Endodermal cell (in vitro differentiated cells): ENCODE results near the gene TMPRSS9. TPM values are rescaled to one million over a fixed set of nuclear protein-coding genes. Genes with fewer than 3 reads are reported as not detected.

ENCODE experiments used
- DNase-seq: peaks from one replicate; pipeline ENCODE4 v3.0.0-alpha.2; 2017
- H3K27ac ChIP-seq: 2 replicates; pipeline ENCODE4 v1.5.1; 2013; ENCODE audit warnings: mild to moderate bottlenecking, low read depth, low read length, moderate library complexity
- H3K27me3 ChIP-seq: 2 replicates; pipeline ENCODE4 v1.6.1; 2013; ENCODE audit warnings: mild to moderate bottlenecking, low read length, moderate library complexity; ENCODE audit not compliant: insufficient read depth, control insufficient read depth, poor library complexity, severe bottlenecking
- H3K36me3 ChIP-seq: 2 replicates; pipeline ENCODE4 v1.7.0; 2013; ENCODE audit warnings: mild to moderate bottlenecking, low read length, moderate library complexity; ENCODE audit not compliant: control insufficient read depth, insufficient read depth
- H3K4me1 ChIP-seq: one replicate; pipeline ENCODE4 v1.7.0; 2013; ENCODE audit warnings: low read length; ENCODE audit not compliant: control insufficient read depth, insufficient read depth
- H3K4me3 ChIP-seq: 2 replicates; pipeline ENCODE4 v1.5.1; 2013; ENCODE audit warnings: mild to moderate bottlenecking, low read length, moderate library complexity
- H3K9ac ChIP-seq: 2 replicates; pipeline ENCODE4 v1.6.1; 2013; ENCODE audit warnings: mild to moderate bottlenecking, low read length, moderate library complexity; ENCODE audit not compliant: poor library complexity, severe bottlenecking; ENCODE audit errors: extremely low read depth
- H3K9me3 ChIP-seq: 2 replicates; pipeline ENCODE4 v1.6.1; 2013; ENCODE audit warnings: mild to moderate bottlenecking, low read length, moderate library complexity; ENCODE audit not compliant: control insufficient read depth
- H3K27ac Mint-ChIP-seq: 2 replicates; pipeline ENCODE4 v1.8.0; 2020; ENCODE audit warnings: mixed read lengths
- H3K27me3 Mint-ChIP-seq: 2 replicates; pipeline ENCODE4 v1.8.0; 2021; ENCODE audit warnings: mild to moderate bottlenecking, mixed read lengths; ENCODE audit not compliant: insufficient read depth
- H3K36me3 Mint-ChIP-seq: 2 replicates; pipeline ENCODE4 v1.8.0; 2020; ENCODE audit warnings: low read depth, mixed read lengths
- H3K4me1 Mint-ChIP-seq: 2 replicates; pipeline ENCODE4 v1.8.0; 2020; ENCODE audit warnings: mixed read lengths
- H3K4me3 Mint-ChIP-seq: 2 replicates; pipeline ENCODE4 v1.8.0; 2020; ENCODE audit warnings: mild to moderate bottlenecking, moderate library complexity, mixed read lengths
- H3K9me3 Mint-ChIP-seq: 2 replicates; pipeline ENCODE4 v1.8.0; 2020; ENCODE audit warnings: mild to moderate bottlenecking, mixed read lengths
- WGBS, 2 experiments: methylation state at CpG; one replicate each; pipeline versions ENCODE4 v1.1.5 to v1.1.7; 2013; ENCODE audit warnings: missing lambda C conversion rate in 2 of 2, mixed read lengths in 1 of 2; ENCODE audit not compliant: insufficient coverage in 1 of 2, insufficient read length in 1 of 2; 5-methylcytosine and 5-hydroxymethylcytosine counted together
- total RNA-seq, 2 donors: library from RNA; stranded (reverse); fragmentation: NEBNext Ultra II Directional in 1 of 2; extraction: Animal tissue kit (Norgen Biotek cat#: 25700) in 1 of 2; gene quantifications; 2 replicates in 1 of 2; 3 replicates in 1 of 2; pipeline ENCODE4 v1.2.1, GENCODE V29; 2021
- TF ChIP-seq, protein P1 (sequence below): fragments of 200-600 bp; sonication (generic); conservative IDR thresholded peaks from 2 replicates; pipeline ENCODE4 v1.5.0; 2021; ENCODE audit warnings: antibody characterized with exemption, mild to moderate bottlenecking

TMPRSS9 gene
- total RNA-seq, 2 donors from 2014 or later = 0.73 to 1.2 TPM

DNA sequence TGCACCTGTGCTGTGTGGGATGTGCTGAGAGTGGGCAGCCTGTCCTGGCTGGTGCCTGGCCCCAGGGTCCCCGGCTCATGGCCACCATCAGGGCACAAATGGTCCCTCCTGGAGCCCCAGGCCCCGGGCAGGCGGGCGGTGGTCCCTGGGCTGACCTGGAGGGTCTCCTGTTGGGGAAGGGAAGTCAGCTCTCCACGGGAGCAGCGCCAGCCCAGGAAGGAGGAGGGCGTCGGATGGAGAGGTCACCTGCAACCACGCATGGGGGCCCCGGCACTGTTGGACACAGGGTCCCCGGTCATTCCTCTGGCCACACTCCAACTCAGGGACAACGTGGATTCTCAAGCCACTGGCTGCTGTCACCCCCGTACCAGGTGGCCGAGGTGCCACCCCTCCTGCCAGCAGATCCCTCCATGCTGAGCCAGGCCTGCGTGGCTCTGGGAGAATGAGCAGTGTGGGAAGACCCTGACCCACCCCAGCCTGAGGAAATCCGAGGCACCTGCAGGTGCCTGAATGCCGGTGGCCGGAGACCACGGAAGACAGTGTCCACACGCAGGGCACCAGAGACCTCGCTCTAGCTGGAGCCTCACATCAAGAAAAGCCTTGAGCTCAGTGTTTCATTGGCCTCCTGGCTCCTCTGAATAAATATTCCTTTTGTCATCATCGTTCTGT is 83.2 kb downstream of the TMPRSS9 start:
- peaks cover 15% of the 10 kb centered on the region for H3K36me3 ChIP-seq
- H3K9me3 ChIP-seq = no peaks in the 10 kb centered on the region
- no peaks in the 10 kb centered on the region for H3K27me3 ChIP-seq
- peaks cover 2% of the 10 kb centered on the region for H3K4me1 Mint-ChIP-seq
- DNase-seq = no peak
- no peak overlapping the region for H3K4me3 Mint-ChIP-seq
- no peaks in the 10 kb centered on the region for H3K4me1 ChIP-seq
- WGBS, 2 experiments = 96 to 97% methylated on average over 16 to 22 of the region's 22 CpGs
- H3K4me3 ChIP-seq = no peak overlapping the region
- no peak overlapping the region for H3K9ac ChIP-seq
- H3K9me3 Mint-ChIP-seq = no peaks in the 10 kb centered on the region
- no peak overlapping the region for H3K27ac ChIP-seq
- TF ChIP-seq, protein P1, sequence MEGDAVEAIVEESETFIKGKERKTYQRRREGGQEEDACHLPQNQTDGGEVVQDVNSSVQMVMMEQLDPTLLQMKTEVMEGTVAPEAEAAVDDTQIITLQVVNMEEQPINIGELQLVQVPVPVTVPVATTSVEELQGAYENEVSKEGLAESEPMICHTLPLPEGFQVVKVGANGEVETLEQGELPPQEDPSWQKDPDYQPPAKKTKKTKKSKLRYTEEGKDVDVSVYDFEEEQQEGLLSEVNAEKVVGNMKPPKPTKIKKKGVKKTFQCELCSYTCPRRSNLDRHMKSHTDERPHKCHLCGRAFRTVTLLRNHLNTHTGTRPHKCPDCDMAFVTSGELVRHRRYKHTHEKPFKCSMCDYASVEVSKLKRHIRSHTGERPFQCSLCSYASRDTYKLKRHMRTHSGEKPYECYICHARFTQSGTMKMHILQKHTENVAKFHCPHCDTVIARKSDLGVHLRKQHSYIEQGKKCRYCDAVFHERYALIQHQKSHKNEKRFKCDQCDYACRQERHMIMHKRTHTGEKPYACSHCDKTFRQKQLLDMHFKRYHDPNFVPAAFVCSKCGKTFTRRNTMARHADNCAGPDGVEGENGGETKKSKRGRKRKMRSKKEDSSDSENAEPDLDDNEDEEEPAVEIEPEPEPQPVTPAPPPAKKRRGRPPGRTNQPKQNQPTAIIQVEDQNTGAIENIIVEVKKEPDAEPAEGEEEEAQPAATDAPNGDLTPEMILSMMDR = no peak
- no peak overlapping the region for H3K27ac Mint-ChIP-seq
- peaks cover 21% of the 10 kb centered on the region for H3K36me3 Mint-ChIP-seq
- H3K27me3 Mint-ChIP-seq = no peaks in the 10 kb centered on the region

DNA sequence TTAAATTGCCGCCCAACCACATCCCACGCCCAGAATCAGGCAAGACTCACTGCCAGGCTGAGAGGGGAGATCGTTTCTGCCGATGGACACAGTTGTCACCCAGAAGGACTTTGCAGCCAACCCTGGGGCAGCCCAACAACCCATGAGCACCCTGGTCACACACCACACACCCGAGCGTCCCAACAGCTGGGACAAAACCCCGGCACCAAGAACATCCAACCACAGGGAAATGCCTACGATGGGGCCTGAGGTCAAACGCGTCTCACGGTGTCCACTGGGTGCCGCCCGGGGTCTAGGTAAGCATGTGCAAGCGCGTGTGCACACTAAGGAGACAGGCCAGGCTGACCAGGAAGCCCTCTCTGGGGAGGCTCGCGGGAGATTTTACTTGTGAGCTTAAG is 83.7 kb downstream of the TMPRSS9 start:
- H3K4me3 Mint-ChIP-seq = no peak overlapping the region
- H3K27me3 Mint-ChIP-seq = no peaks in the 10 kb centered on the region
- WGBS, 2 experiments = 96% methylated on average over 13 to 17 of the region's 17 CpGs
- DNase-seq = no peak
- Histone ChIP-seq H3K36me3 (peaks cover 10% of the 10 kb centered on the region), H3K27me3 (no peaks in the 10 kb centered on the region), H3K9me3 (no peaks in the 10 kb centered on the region), H3K4me3 (no peak overlapping the region), H3K4me1 (no peaks in the 10 kb centered on the region), H3K27ac (no peak overlapping the region), H3K9ac (no peak overlapping the region)
- H3K9me3 Mint-ChIP-seq = no peaks in the 10 kb centered on the region
- peaks cover 22% of the 10 kb centered on the region for H3K36me3 Mint-ChIP-seq
- H3K4me1 Mint-ChIP-seq = peaks cover 2% of the 10 kb centered on the region
- no peak overlapping the region for H3K27ac Mint-ChIP-seq
- TF ChIP-seq, protein P1 = no peak

DNA sequence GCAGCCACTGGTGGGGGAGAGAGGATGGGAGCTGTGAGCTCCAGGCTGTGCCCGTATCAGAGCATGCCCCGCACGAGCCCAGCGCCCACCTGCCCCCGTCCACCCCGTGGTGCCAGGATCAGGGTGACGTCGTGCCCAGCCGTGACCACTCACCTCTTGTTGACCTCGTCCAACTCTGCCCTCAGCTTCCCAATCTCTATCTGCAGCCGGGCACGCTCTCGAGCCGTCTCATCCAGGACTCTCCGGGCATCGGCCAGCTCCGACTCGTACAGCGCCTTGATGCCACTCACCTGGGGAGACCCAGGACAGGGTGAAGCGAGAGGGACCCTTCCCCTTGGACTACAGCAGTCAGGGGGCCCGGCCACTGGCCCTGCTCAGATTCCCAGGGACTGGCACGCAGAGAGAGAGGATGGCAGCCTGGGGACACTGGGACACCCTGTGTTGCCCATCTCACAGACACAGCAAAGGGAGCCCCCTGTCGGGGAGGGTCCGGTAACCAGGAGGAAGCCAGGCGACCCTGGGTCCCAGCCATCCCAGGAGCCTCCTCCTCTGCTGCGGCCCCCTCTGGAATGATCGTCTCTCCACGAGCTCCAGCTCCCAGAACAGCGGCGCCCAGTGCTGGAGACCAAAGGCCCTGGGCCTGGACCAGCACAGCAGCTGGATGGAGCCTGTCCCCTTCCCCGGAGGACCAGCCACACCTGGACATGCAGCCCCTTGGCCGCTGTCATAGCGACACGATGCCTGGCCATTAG is 84.4 kb downstream of the TMPRSS9 start:
- no peaks in the 10 kb centered on the region for H3K9me3 ChIP-seq
- no peak overlapping the region for H3K9ac ChIP-seq
- Mint-ChIP-seq H3K4me3 (no peak overlapping the region), H3K4me1 (peaks cover 2% of the 10 kb centered on the region), H3K36me3 (peaks cover 26% of the 10 kb centered on the region), H3K27ac (no peak overlapping the region), H3K27me3 (no peaks in the 10 kb centered on the region), H3K9me3 (no peaks in the 10 kb centered on the region)
- no peaks in the 10 kb centered on the region for H3K4me1 ChIP-seq
- DNase-seq = no peak
- no peak overlapping the region for H3K4me3 ChIP-seq
- no peak overlapping the region for H3K27ac ChIP-seq
- TF ChIP-seq, protein P1 = no peak
- H3K27me3 ChIP-seq = no peaks in the 10 kb centered on the region
- peaks cover 10% of the 10 kb centered on the region for H3K36me3 ChIP-seq
- 95 to 98% methylated on average over 27 to 34 of the region's 34 CpGs for WGBS, 2 experiments
